K562 (cell line): ENCODE measurements around the gene GUCY1A2. TPM values are rescaled to one million over a fixed set of nuclear protein-coding genes. Genes with fewer than 3 reads are reported as not detected.

ENCODE experiments used
- ATAC-seq: fragments of 200-7000 bp; cut with Tn5 transposase; 3 replicates; pipeline ENCODE4 v1.9.1; 2020; ENCODE audit warnings: moderate library complexity
- BruUV-seq: library from RNA; stranded (reverse); fragments of 400-500 nt; replicated peaks from 2 replicates; lab custom pipeline; 2021; lab: Mats Ljungman, UMichigan
- CTCF ChIA-PET: fragments of 300-600 bp; formaldehyde crosslinking; extraction: SDS; loops from one replicate; lab custom pipeline; 2021; ENCODE audit warnings: low intra/inter-chr PET ratio; lab: Yijun Ruan, JAX
- POLR2A ChIA-PET: fragments of 300-600, 350-650 bp; sonication (Branson Sonifier 250); formaldehyde crosslinking; extraction: SDS; loops from one replicate; lab custom pipeline; 2021; ENCODE audit warnings: antibody characterized with exemption, inconsistent platforms; lab: Yijun Ruan, JAX
- DNase-seq, 4 experiments: peaks; one replicate each; pipeline versions ENCODE4 v3.0.0 to v3.0.0-alpha.2; 2011 to 2018; ENCODE audit warnings: low spot score in 3 of 4, mixed read lengths in 3 of 4; ENCODE audit errors: extremely low read depth in 1 of 4
- FAIRE-seq: peaks from 2 replicates; lab custom pipeline; 2011; peaks lifted over from hg19 to GRCh38; lab: Jason Lieb, UNC
- H2AFZ ChIP-seq: 2 replicates; pipeline ENCODE4 v1.6.0; 2011; ENCODE audit warnings: low read depth, low read length, control low read depth, inconsistent platforms
- H3K27ac ChIP-seq: fragments of 200-600 bp; 3 replicates; pipeline ENCODE4 v1.8.0; 2011; ENCODE audit warnings: low read depth, mild to moderate bottlenecking, control low read depth, inconsistent platforms, low read length, moderate library complexity, mixed read lengths; ENCODE audit errors: extremely low read depth
- H3K27me3 ChIP-seq, 2 experiments: fragments of 300-600 bp in 1 of 2; 2 replicates in 1 of 2; 3 replicates in 1 of 2; pipeline versions ENCODE4 v1.6.0 to v1.8.0; 2011; ENCODE audit warnings: inconsistent platforms in 2 of 2, low read length in 2 of 2, mild to moderate bottlenecking in 1 of 2, mixed read lengths in 1 of 2, moderate library complexity in 1 of 2; ENCODE audit not compliant: control insufficient read depth in 2 of 2, insufficient read depth in 2 of 2
- H3K36me3 ChIP-seq: fragments of 300-600 bp; 3 replicates; pipeline ENCODE4 v1.8.0; 2011; ENCODE audit warnings: mild to moderate bottlenecking, low read length, inconsistent platforms; ENCODE audit not compliant: control insufficient read depth, insufficient read depth
- H3K4me1 ChIP-seq, 2 experiments: fragments of 200-600 bp in 1 of 2; replicated peaks in 1 of 2; 2 replicates in 1 of 2; 3 replicates in 1 of 2; pipeline versions ENCODE4 v1.5.1 to v1.8.0; 2011; ENCODE audit warnings: inconsistent platforms in 2 of 2, low read length in 2 of 2, mild to moderate bottlenecking in 1 of 2, mixed read lengths in 1 of 2, moderate library complexity in 1 of 2; ENCODE audit not compliant: control insufficient read depth in 2 of 2, insufficient read depth in 2 of 2
- H3K4me2 ChIP-seq: 2 replicates; pipeline ENCODE4 v1.6.1; 2011; ENCODE audit warnings: low read length, control low read depth, inconsistent platforms, mixed read lengths; ENCODE audit not compliant: insufficient read depth
- H3K4me3 ChIP-seq: fragments of 200-600 bp; sonication (generic), shearing (Covaris generic); 2 replicates; pipeline ENCODE4 v1.5.1; 2016; ENCODE audit warnings: control low read depth, inconsistent platforms
- H3K79me2 ChIP-seq: fragments of 200-600 bp; 3 replicates; pipeline ENCODE4 v1.8.0; 2011; ENCODE audit warnings: low read length, inconsistent platforms; ENCODE audit not compliant: control insufficient read depth, insufficient read depth
- H3K9ac ChIP-seq, 2 experiments: 2 replicates each; pipeline versions ENCODE4 v1.6.0 to v1.6.1; 2011; ENCODE audit warnings: low read depth in 2 of 2, low read length in 2 of 2, control low read depth in 1 of 2, inconsistent platforms in 1 of 2, mild to moderate bottlenecking in 1 of 2, mixed read lengths in 1 of 2; ENCODE audit not compliant: insufficient read depth in 1 of 2
- H3K9me1 ChIP-seq: one replicate; pipeline ENCODE4 v1.6.0; 2011; ENCODE audit warnings: inconsistent platforms, mild to moderate bottlenecking, low read length, moderate library complexity; ENCODE audit not compliant: control insufficient read depth, insufficient read depth
- H3K9me3 ChIP-seq: replicated peaks from 2 replicates; pipeline ENCODE4 v1.5.1; 2011; ENCODE audit warnings: low read depth, low read length, inconsistent platforms; ENCODE audit not compliant: control insufficient read depth, insufficient read depth
- H4K20me1 ChIP-seq: replicated peaks from 2 replicates; pipeline ENCODE4 v1.6.1; 2011; ENCODE audit warnings: low read length, inconsistent platforms, mixed read lengths; ENCODE audit not compliant: control insufficient read depth, insufficient read depth
- COPS2 ChIP-seq: fragments of 450-650 bp; conservative IDR thresholded peaks from 2 replicates; pipeline ENCODE4 v1.6.1; 2016; ENCODE audit warnings: mild to moderate bottlenecking, moderate library complexity
- DIDO1 ChIP-seq: fragments of 450-650 bp; IDR thresholded peaks from 2 replicates; pipeline ENCODE4 v1.6.1; 2016; ENCODE audit warnings: low read depth, missing biosample characterization, missing genetic modification characterization
- FOXA1 ChIP-seq: fragments of 450-650 bp; IDR thresholded peaks from 2 replicates; pipeline ENCODE4 v1.6.1; 2016; ENCODE audit warnings: mild to moderate bottlenecking, borderline replicate concordance
- PPARD ChIP-seq: fragments of 250-450 bp; sonication (Bioruptor Pico); IDR thresholded peaks from 2 replicates; pipeline ENCODE4 v1.8.0; 2022; ENCODE audit warnings: inconsistent platforms, mild to moderate bottlenecking, moderate library complexity
- PYGO2 ChIP-seq: fragments of 450-650 bp; IDR thresholded peaks from 2 replicates; pipeline ENCODE4 v1.6.1; 2016; ENCODE audit warnings: mild to moderate bottlenecking, missing genetic modification characterization, moderate library complexity, missing compliant biosample characterization
- RBM15 ChIP-seq: fragments of 200-400 bp; formaldehyde crosslinking; IDR thresholded peaks from 2 replicates; pipeline ENCODE4 v1.6.1; 2018; ENCODE audit warnings: mild to moderate bottlenecking, low read length, moderate library complexity; ENCODE audit not compliant: insufficient read depth
- SIN3A ChIP-seq, 2 experiments: fragments of 150-350 bp in 1 of 2; IDR thresholded peaks; 2 replicates each; pipeline ENCODE4 v1.6.1; 2011 to 2016; ENCODE audit warnings: borderline replicate concordance in 2 of 2, low read depth in 2 of 2, low read length in 2 of 2, mild to moderate bottlenecking in 2 of 2, moderate library complexity in 2 of 2; ENCODE audit not compliant: control insufficient read depth in 1 of 2
- SMAD3 ChIP-seq: fragments of 450-650 bp; formaldehyde crosslinking; conservative IDR thresholded peaks from 2 replicates; pipeline ENCODE4 v1.4.0; 2020; ENCODE audit warnings: mild to moderate bottlenecking
- SMARCA5 ChIP-seq: fragments of 450-650 bp; IDR thresholded peaks from 2 replicates; pipeline ENCODE4 v1.6.1; 2016
- SMARCC2 ChIP-seq: fragments of 450-650 bp; IDR thresholded peaks from 2 replicates; pipeline ENCODE4 v1.6.1; 2017; ENCODE audit warnings: antibody characterized with exemption, moderate library complexity, mild to moderate bottlenecking, low read depth
- TCF3 ChIP-seq: sonication (generic); formaldehyde crosslinking; IDR thresholded peaks from 2 replicates; pipeline ENCODE4 v1.4.0; 2020; ENCODE audit warnings: mild to moderate bottlenecking, missing genetic modification reagents
- TEAD2 ChIP-seq: fragments of 450-650 bp; IDR thresholded peaks from 2 replicates; pipeline ENCODE4 v1.6.1; 2016; ENCODE audit warnings: missing genetic modification characterization, control low read depth, missing compliant biosample characterization
- ZFP30 ChIP-seq: fragments of 250-450 bp; sonication (Bioruptor Pico); IDR thresholded peaks from 2 replicates; pipeline ENCODE4 v1.8.0; 2022; ENCODE audit warnings: moderate library complexity, mild to moderate bottlenecking, inconsistent platforms, borderline replicate concordance
- WGBS: fragments of 100-300 bp; shearing (Covaris generic); methylation state at CpG from one replicate; pipeline ENCODE4 v1.1.6; 2016; ENCODE audit warnings: low coverage, mixed read lengths; ENCODE audit not compliant: insufficient coverage; ENCODE audit errors: missing lambda C conversion rate; 5-methylcytosine and 5-hydroxymethylcytosine counted together
- in situ Hi-C: fragments of 300-500 bp; cut with MboI; formaldehyde crosslinking; loops from 4 replicates; pipeline ENCODE4 v1.15.0; 2018; ENCODE audit warnings: inconsistent platforms, mixed read lengths
- intact Hi-C: fragments of 100-400 bp; cut with micrococcal nuclease; formaldehyde crosslinking; loops from 2 replicates; pipeline ENCODE4 v1.14.2; 2022
- polyA plus RNA-seq, 8 experiments: library from polyadenylated mRNA; depleted of rRNA in 4 of 8; stranded (reverse) in 5 of 8; unstranded in 3 of 8; fragments of >200 nt; fragmentation: Nextera tagmentation in 2 of 8; fragmentation: Illumina TruSeq in 1 of 8; extraction: Ambion mirVana in 2 of 8; extraction: Trizol in 1 of 8; gene quantifications; 2 replicates each; pipeline versions ENCODE4 v1.2.1 to v1.2.3, GENCODE V29; 2011 to 2014; ENCODE audit warnings: inconsistent platforms in 1 of 8, missing spikeins in 1 of 8
- total RNA-seq, 7 experiments: library from RNA; depleted of rRNA in 6 of 7; stranded (reverse); fragments of >200 nt in 6 of 7; fragmentation: Illumina TruSeq in 2 of 7; extraction: Trizol in 2 of 7; gene quantifications; 2 replicates each; pipeline versions ENCODE4 v1.2.1 to v1.2.3, GENCODE V29; 2011 to 2021; ENCODE audit warnings: low replicate concordance in 1 of 7
- TF ChIP-seq, protein P1 (sequence below): sonication (generic); formaldehyde crosslinking; IDR thresholded peaks from 2 replicates; pipeline ENCODE4 v1.8.1; 2022; ENCODE audit warnings: missing genetic modification reagents
- TF ChIP-seq, protein P2 (sequence below): sonication (generic); formaldehyde crosslinking; IDR thresholded peaks from 2 replicates; pipeline ENCODE4 v1.8.1; 2023; ENCODE audit warnings: mild to moderate bottlenecking, missing genetic modification reagents
- TF ChIP-seq, protein P3 (sequence below): fragments of 250-450 bp; sonication (Bioruptor Pico); IDR thresholded peaks from 2 replicates; pipeline ENCODE4 v1.8.0; 2022; ENCODE audit warnings: moderate library complexity, mild to moderate bottlenecking, inconsistent platforms
- TF ChIP-seq, protein P4 (sequence below): sonication (generic); formaldehyde crosslinking; IDR thresholded peaks from 2 replicates; pipeline ENCODE4 v1.5.0; 2020; ENCODE audit warnings: missing genetic modification reagents

Gene GUCY1A2
- total and polyA plus RNA-seq, 9 of the 15 experiments (the other 6 are each of a cell fraction or from before 2014, with no cell fraction given) = under 0.01 to 0.04 TPM; not detected in 7

- Histone ChIP-seq H3K79me2 (no peaks in the 10 kb centered on the region), H3K9ac (no peak overlapping the region), H3K27me3 (no peaks in the 10 kb centered on the region), H3K4me2 (no peak overlapping the region), H3K4me3 (no peak overlapping the region), H3K4me1 (no peaks in the 10 kb centered on the region), H3K9me3 (no peaks in the 10 kb centered on the region), H3K9me1 (no peaks in the 10 kb centered on the region), H2AFZ (no peak overlapping the region), H3K27ac (no peak overlapping the region), H4K20me1 (no peaks in the 10 kb centered on the region), H3K36me3 (no peaks in the 10 kb centered on the region)
- no TSS peak for BruUV-seq
- ATAC-seq (no peak), FAIRE-seq (no peak), DNase-seq (no peak)
- ChIA-PET CTCF (no interaction called here), POLR2A (no interaction called here)
- TF ChIP-seq DIDO1 (tag) = no peak
- no peak for TF ChIP-seq PPARD (CRISPR knock-in tag)
- TF ChIP-seq TEAD2 (tag) = no peak
- TF ChIP-seq, protein P1, sequence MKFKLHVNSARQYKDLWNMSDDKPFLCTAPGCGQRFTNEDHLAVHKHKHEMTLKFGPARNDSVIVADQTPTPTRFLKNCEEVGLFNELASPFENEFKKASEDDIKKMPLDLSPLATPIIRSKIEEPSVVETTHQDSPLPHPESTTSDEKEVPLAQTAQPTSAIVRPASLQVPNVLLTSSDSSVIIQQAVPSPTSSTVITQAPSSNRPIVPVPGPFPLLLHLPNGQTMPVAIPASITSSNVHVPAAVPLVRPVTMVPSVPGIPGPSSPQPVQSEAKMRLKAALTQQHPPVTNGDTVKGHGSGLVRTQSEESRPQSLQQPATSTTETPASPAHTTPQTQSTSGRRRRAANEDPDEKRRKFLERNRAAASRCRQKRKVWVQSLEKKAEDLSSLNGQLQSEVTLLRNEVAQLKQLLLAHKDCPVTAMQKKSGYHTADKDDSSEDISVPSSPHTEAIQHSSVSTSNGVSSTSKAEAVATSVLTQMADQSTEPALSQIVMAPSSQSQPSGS (CRISPR knock-in tag) = no peak
- no peak for TF ChIP-seq SMARCC2
- TF ChIP-seq ZFP30 (CRISPR knock-in tag) = no peak
- no peak for TF ChIP-seq SMARCA5
- no peak for TF ChIP-seq COPS2
- TF ChIP-seq SIN3A (IDR thresholded peaks at IDR 0.05; ENCODE audit: borderline replicate concordance in 2 of 2, control insufficient read depth in 1 of 2, low read depth in 2 of 2, low read length in 2 of 2) = no peak
- no peak for TF ChIP-seq FOXA1
- TF ChIP-seq SMAD3 (CRISPR knock-in tag) = no peak
- TF ChIP-seq, protein P2, sequence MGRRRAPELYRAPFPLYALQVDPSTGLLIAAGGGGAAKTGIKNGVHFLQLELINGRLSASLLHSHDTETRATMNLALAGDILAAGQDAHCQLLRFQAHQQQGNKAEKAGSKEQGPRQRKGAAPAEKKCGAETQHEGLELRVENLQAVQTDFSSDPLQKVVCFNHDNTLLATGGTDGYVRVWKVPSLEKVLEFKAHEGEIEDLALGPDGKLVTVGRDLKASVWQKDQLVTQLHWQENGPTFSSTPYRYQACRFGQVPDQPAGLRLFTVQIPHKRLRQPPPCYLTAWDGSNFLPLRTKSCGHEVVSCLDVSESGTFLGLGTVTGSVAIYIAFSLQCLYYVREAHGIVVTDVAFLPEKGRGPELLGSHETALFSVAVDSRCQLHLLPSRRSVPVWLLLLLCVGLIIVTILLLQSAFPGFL (CRISPR knock-in tag) = no peak
- no peak for TF ChIP-seq RBM15
- TF ChIP-seq, protein P3, sequence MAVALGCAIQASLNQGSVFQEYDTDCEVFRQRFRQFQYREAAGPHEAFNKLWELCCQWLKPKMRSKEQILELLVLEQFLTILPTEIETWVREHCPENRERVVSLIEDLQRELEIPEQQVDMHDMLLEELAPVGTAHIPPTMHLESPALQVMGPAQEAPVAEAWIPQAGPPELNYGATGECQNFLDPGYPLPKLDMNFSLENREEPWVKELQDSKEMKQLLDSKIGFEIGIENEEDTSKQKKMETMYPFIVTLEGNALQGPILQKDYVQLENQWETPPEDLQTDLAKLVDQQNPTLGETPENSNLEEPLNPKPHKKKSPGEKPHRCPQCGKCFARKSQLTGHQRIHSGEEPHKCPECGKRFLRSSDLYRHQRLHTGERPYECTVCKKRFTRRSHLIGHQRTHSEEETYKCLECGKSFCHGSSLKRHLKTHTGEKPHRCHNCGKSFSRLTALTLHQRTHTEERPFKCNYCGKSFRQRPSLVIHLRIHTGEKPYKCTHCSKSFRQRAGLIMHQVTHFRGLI = no peak
- TF ChIP-seq, protein P4, sequence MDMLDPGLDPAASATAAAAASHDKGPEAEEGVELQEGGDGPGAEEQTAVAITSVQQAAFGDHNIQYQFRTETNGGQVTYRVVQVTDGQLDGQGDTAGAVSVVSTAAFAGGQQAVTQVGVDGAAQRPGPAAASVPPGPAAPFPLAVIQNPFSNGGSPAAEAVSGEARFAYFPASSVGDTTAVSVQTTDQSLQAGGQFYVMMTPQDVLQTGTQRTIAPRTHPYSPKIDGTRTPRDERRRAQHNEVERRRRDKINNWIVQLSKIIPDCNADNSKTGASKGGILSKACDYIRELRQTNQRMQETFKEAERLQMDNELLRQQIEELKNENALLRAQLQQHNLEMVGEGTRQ (CRISPR knock-in tag) = no peak
- TF ChIP-seq PYGO2 (tag) = no peak
- no peak for TF ChIP-seq TCF3 (CRISPR knock-in tag)
- intact Hi-C loops = no loop called here
- 0% methylated on average over 1 of the region's 1 CpG for WGBS
- in situ Hi-C loops = no loop called here
These were observed 270.2 kb downstream of the GUCY1A2 start for GRCh38 chr11:106748059-106748458.
